Lower leg skin (tissue), 4 donors: ENCODE data around the gene DLST. TPM values are rescaled to one million over a fixed set of nuclear protein-coding genes. Genes with fewer than 3 reads are reported as not detected.

Source experiments
- DNase-seq, 2 donors: peaks; one replicate each; pipeline ENCODE4 v3.0.0-alpha.2; 2019; ENCODE audit warnings: low spot score in 2 of 2
- H3K4me3 ChIP-seq: fragments of 200-600 bp; sonication (generic); 2 replicates; pipeline ENCODE4 v1.5.1; 2017; ENCODE audit warnings: mild to moderate bottlenecking, low read depth; ENCODE audit not compliant: poor library complexity, severe bottlenecking
- POLR2A ChIP-seq, 2 donors: fragments of 450-650 bp; IDR thresholded peaks; one replicate each; pipeline ENCODE4 v1.6.1; 2016 to 2017; ENCODE audit warnings: antibody characterized with exemption in 2 of 2, mild to moderate bottlenecking in 1 of 2, moderate library complexity in 1 of 2
- WGBS, 2 donors: methylation state at CpG; one replicate each; pipeline ENCODE4 v1.1.5; 2018; 5-methylcytosine and 5-hydroxymethylcytosine counted together
- intact Hi-C: fragments of 100-400 bp; cut with DNase I; formaldehyde crosslinking; loops from one replicate; pipeline ENCODE4 v1.15.0; 2023; ENCODE audit warnings: low total_unique reads
- total RNA-seq, 4 donors: library from RNA; depleted of rRNA; stranded (reverse); fragments of >200 nt; gene quantifications; one replicate each; pipeline ENCODE4 v1.1.0, GENCODE V29; 2016
- TF ChIP-seq, protein P1 (sequence below), 3 donors: fragments of 450-650 bp; IDR thresholded peaks; one replicate each; pipeline ENCODE4 v1.5.1; 2016; ENCODE audit warnings: antibody characterized with exemption in 3 of 3, mild to moderate bottlenecking in 3 of 3, moderate library complexity in 2 of 3

The DLST gene
- 100 to 1,000 TPM in 1 of 4 donors, 10 to 100 TPM in 3; 65.0 to 126 (median 73.8) TPM for total RNA-seq

DNA sequence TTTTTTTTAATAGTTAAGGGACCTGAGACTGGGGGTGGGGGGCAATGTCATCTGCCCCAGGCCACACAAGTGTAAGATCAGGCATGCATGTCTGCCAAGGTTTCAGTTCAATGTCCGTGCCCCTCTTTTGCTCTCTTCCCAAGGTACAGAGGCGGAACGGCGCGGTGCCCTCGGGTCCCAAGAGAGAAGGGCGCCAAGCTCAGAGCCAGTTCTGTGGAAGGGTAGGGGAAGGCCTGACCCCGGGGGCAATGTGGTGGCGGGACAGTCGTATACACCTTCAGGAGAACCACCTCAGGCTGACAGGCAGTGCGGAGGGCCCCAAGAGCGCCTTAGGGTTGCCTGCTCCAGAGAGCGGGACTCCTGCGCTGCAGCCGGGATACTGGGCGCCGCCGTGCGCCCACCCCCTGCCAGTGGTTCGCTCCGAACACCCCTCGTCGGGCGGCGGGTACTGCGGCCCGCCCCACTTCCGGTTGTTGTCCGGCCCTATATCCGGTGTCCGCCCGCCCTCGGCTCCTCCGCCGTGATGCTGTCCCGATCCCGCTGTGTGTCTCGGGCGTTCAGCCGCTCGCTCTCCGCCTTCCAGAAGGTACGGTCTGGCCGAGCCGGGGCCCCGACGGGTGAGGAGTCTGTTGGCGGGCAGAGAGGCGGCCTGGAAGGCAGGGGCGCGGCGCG lies at the start of gene DLST:
Gene DLST, plus strand, starts transcription at position 486 of the 672 bp plus-strand sequence. Its CDS starts 38 bp downstream, at position 524.
- DNase-seq, result peak; percentile 79 to 97
- 0% methylated on average over 30 to 51 of the region's 53 CpGs for WGBS, 2 donors
- H3K4me3 ChIP-seq, result peak within 1 kb of the TSS; percentile 98
- no peak for TF ChIP-seq POLR2A (IDR thresholded peaks at IDR 0.05)
- TF ChIP-seq, protein P1, sequence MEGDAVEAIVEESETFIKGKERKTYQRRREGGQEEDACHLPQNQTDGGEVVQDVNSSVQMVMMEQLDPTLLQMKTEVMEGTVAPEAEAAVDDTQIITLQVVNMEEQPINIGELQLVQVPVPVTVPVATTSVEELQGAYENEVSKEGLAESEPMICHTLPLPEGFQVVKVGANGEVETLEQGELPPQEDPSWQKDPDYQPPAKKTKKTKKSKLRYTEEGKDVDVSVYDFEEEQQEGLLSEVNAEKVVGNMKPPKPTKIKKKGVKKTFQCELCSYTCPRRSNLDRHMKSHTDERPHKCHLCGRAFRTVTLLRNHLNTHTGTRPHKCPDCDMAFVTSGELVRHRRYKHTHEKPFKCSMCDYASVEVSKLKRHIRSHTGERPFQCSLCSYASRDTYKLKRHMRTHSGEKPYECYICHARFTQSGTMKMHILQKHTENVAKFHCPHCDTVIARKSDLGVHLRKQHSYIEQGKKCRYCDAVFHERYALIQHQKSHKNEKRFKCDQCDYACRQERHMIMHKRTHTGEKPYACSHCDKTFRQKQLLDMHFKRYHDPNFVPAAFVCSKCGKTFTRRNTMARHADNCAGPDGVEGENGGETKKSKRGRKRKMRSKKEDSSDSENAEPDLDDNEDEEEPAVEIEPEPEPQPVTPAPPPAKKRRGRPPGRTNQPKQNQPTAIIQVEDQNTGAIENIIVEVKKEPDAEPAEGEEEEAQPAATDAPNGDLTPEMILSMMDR (IDR thresholded peaks at IDR 0.05), result no peak
- intact Hi-C loops, result no loop called here

DNA sequence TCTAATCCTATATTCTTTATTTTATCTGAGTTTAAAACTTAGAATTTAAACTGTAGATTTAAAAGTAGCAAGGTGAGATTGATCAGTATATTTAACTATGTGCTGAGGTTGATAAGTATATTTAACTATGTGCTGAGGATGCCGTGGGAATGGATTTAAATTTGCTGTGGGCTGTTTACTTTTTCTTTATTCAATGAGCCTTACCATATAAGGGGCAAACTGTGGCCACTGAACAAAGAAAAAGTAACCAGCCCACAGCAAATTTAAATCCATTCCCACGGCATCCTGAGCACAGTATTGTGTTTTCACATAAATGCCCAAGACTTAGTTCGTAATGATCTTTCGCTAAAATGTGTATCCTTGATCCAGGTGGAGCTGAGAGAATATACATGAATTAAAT lies 48.9 kb upstream of the DLST start:
- no peak overlapping the region for H3K4me3 ChIP-seq
- no peak for DNase-seq
- TF ChIP-seq POLR2A (IDR thresholded peaks at IDR 0.05), result no peak
- TF ChIP-seq, protein P1 (IDR thresholded peaks at IDR 0.05), result no peak
- intact Hi-C loops, result no loop called here
- 91 to 100% methylated on average over 4 of the region's 4 CpGs for WGBS, 2 donors

DNA sequence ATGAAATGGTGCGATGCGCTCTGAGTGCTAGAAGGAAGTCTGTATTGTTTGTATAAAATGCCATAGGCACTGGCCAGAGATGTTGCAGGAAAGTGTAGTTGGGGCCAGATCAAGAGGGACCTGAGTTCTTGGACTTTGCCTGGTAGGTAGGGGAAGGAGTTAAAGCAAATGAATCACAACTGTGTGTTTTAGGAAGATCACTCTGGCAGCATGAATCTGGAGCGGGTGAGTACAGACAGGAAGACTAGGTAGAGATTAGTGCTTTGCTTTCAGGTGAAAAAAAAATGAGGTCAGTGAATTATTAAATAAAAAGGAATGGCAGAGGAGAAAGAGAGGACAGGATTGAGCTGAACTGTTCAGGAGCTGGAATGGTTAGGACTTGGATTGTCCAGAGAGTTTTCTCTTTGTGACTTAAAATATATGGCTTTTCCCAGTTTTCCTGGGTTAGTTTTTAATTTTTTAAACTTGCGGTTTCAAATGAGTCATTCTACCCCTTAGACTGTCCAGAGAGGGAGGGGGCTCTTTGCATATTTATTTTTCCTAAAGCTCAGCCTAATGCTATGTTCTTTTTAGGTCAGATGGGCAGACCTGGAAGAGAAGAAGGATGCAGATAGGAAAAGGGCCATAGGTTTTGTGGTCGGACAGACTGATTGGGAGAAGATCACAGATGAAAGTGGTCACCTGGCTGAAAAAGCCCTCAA lies 46.9 kb upstream of the DLST start:
- WGBS, 2 donors, result 87 to 94% methylated on average over 4 to 5 of the region's 5 CpGs
- H3K4me3 ChIP-seq, result no peak overlapping the region
- TF ChIP-seq, protein P1 (IDR thresholded peaks at IDR 0.05), result no peak
- TF ChIP-seq POLR2A (IDR thresholded peaks at IDR 0.05), result no peak
- intact Hi-C loops, result no loop called here
- DNase-seq, result no peak

DNA sequence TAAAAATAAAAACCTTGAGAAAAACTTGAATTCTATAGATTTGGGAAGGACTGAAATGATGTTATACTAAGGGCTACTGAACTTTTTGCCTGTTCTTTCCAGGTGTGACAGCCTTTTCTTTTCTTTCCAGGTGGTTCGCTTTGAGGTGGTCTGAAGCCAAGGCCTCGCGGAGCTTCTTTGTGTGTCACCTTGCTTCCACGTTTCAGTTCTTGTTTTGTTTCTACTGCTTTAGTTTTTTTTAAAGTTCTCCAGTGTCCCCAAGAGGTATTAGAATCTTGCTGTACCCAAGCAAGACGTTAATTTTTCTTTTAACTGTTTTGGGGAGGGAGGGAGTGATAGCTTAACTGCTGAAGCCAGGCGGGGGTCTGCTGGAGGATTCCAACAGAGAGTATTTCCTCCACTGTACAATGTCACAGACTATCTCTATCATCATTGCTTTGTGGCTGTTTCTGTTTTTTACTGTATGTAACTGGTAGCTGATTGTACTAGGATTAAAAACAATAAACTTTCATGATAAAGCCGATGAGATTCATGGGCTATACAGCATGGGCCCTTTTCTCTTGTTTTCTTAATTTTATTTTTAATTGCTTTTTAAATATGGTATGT lies 46.0 kb upstream of the DLST start:
- intact Hi-C loops, result no loop called here
- no peak for TF ChIP-seq POLR2A (IDR thresholded peaks at IDR 0.05)
- TF ChIP-seq, protein P1 (IDR thresholded peaks at IDR 0.05), result no peak
- WGBS, 2 donors, result 82% methylated on average over 7 of the region's 7 CpGs

DNA sequence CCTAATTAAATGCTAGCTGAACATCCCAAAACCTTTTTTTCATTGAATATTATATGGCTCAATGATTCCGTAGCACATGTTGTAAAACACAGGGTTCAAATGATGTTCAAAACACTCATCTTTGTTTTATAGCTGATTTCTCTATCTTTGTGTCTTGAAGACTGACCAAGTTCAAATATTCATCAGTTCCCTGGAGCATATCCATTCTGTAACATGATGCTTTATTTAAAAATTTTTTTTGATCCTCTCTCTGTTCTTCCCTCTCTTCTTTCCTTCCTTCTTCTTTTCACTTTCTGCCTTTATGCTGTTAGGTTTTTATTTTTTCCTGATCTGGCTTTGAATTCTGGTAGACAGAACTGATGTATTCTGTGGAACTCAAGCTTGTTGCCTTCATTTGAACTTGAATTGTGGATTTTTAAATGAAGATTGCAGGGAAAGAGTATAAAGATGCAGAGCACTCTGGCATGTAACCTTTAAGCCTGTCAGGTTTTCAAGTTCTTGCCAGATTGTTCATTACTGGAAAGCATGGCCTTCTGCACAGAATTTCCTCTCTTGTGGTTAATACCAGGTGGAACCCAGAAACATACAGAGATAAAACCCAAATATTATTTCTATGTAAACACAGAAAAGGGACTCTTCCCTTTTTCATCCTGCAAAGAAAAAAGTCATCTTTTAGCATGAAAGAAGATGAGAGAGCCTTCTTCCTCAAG lies 45.3 kb upstream of the DLST start:
- no peak overlapping the region for H3K4me3 ChIP-seq
- intact Hi-C loops, result no loop called here
- 77 to 78% methylated on average over 1 of the region's 1 CpG for WGBS, 2 donors
- TF ChIP-seq, protein P1 (IDR thresholded peaks at IDR 0.05), result no peak
- no peak for TF ChIP-seq POLR2A (IDR thresholded peaks at IDR 0.05)
- no peak for DNase-seq

More for the DNA sequence above, 46.0 kb upstream of the DLST start:
- H3K4me3 ChIP-seq, result no peak overlapping the region
- no peak for DNase-seq
